GM18526 (cell line): ENCODE data around the gene TPT1.
A peak's percentile ranks its signal among the peaks of the same experiment; 100 is the strongest.

Experiments used
- POLR2A ChIP-seq: IDR thresholded peaks from 3 replicates; pipeline ENCODE4 v1.6.1; 2011; ENCODE audit not compliant: insufficient read length; ENCODE audit errors: extremely low read depth

Gene TPT1

DNA sequence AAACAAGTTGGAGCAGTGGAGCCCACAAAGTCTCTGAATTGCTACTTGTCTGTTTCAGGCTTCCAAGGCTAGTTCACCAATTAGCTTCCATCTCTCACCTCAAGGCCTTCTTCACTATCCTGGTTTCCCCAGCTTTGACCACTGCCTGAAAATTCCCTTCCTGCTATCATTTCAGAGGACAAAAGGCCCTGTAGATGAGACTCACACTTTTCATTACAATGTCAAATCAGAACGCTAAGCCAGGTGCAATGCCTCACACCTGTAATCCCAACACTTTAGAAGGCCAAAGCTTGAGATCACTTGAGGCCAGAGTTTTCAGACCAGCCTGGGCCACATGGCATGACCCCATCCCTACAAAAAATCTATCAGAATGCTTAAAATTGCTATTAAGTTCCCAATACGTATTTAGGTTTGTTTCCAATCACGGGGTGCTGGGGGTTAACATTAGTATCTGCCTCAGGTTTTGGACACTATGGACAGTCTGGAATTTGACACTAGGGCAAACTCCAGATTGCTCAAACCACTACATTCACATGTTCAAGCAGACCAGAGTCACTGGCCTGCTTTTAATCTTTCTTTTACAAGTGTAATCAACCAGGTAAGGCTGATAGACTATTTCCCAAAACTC, 5.5 kb downstream of the TPT1 start:
- TF ChIP-seq POLR2A: peak; percentile 36

DNA sequence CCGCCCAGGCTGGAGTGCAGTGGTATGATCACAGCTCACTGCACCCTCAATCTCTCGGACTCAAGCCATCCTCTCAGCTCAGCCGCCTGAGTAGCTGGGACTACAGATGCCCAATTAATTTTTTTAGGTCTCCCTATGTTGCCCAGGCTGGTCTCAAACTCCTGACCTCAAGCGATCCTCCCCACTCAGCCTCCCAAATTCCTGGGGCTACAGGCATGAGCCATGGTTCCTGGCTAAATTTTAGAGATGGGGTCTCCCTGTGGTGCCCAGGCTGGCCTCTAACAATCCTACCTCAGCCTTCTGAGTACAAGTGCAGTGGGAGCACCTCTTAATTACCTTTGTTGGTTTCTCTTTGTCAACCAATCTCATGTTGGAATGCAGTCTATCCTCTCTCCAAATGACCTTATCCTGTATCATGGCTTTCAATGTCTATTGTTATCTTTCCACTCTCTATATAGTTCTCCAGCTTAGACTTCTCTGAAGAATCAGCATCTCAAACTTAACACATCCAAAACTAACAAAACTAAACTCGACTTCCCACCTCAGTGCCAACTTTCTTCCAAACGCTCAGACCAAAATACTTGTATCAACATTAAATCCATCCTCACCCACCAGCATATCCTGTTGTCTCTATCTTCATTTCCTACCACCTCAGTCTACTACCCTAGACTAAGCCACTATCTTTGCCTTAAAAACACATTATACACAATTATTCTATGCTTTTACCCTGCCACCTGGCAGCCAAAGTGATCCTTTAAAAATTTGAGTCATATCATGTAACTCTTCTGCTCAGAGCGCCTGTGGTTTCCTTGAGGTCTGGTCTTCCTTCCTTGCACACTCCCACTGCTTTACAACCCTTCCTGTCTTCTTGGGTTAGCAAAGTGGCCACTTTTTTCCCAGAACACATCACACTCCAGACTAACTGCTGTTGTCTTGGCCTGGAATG, 6.7 kb downstream of the TPT1 start:
- no peak for TF ChIP-seq POLR2A

DNA sequence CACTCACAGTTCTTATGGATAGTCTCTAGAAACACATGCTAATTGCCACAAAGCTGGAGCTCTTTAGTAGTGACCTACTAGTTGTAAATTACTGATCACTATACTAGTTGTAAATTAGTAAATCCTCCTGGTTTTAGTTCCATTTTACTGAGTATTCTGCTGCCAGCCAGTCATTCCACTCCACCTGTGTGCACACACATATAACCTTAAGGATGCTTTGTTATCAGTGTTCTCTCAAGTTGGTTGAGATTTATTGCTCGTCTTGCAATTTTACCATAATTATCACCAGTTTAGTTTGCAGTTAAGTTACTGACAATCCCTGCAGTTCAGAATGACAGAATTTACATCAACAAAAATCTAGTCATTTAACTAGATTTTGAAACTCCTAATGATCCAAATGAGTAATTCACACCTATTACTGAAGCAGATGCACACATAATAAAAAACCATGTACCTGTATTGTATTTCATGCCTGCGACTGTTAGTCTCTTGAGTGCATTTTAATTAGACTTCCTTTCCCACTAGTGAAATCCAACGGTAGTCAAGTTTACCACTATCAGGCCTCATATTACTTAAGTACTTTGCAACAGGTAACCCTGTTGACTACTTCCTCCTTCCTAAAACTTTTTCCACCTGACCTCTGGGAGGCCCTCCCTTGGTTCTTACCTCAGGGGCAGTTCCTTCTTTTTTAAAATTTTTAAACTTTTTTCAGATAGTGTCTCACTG, 7.6 kb downstream of the TPT1 start:
- TF ChIP-seq POLR2A: no peak

DNA sequence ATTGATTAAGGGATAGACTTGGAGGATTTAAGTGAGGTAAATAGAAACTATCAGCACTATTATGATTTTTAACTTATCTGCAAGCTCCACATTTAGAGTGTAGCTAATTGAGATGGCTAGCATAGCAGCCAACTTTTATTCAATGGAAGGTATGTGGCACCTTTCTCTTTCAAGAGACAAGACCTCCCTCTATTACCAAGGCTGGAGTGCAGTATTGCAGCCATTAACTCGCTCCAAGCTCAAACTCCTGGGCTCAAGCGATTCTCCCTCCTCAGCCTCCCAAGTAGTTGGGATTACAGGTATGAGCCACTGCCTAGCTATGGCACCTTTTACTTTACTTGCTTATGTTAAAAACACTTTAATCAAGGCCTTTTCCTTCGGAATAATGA, 8.2 kb downstream of the TPT1 start:
- TF ChIP-seq POLR2A: no peak

DNA sequence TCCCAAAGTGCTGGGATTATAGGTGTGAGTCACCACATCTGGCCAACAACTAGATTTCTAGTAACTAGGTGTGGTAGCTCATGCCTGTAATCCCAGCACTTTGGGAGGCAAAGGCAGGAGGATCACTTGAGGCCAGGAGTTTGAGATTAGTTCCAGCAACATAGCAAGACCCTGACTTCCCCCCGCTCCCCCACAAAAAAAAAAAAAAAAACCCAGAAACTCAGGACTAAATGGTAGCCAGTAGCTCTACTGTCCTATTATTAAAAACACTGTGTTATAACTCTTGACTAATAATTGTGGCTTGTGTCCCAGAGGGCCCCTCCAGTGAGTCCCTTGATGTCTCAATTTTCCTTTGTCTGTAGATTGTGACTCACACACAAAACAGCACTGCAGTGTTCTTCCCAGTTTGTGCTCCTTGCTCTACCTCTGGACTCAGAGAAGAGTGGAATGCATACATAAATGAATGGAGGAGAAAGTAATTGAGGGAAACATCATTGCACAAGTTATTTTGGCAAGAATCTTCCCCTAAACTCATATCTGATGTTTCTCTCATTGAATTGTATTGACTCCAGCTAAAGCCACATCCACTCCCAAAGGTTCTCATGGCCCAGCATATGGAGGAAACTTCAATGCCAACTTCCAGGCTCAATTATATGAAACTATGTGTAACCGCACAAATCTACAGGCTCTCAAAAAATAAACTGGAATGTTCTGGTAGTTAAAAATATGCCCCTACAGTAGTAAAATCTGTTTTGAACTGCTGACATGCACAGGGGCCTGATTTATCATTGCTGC, 8.8 kb downstream of the TPT1 start:
- TF ChIP-seq POLR2A: no peak

- TF ChIP-seq POLR2A: no peak
Measured at GRCh38 chr13:45331692-45332035, 9.3 kb downstream of the TPT1 start.

- TF ChIP-seq POLR2A: no peak
Measured at GRCh38 chr13:45331123-45331619, 9.8 kb downstream of the TPT1 start.

DNA sequence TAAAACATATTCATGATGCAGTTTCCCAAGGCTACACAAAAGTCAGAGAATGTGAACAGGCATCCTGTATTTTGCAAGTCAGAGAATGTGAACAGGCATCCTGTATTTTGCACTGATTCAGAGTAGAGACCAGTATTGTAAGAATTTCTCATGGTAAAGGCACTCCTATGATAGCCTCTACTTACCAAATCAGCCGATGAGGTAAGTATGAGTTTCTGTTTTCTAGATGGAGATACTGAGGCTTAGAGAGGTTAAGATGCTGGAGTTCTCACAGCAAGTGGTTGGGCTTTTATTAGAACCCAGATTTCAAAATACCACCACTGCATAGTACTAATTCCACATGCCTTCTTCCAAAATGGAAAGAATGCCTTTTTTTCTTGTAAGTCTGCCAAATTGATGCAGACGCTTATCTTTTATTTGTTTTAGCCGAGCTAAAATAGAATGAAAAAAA, 12.3 kb downstream of the TPT1 start:
- no peak for TF ChIP-seq POLR2A

GRCh38 chr13:45327253-45327955, 13.6 kb downstream of the TPT1 start:
- TF ChIP-seq POLR2A: no peak

- TF ChIP-seq POLR2A: no peak
Measured at GRCh38 chr13:45325806-45326205, 15.2 kb downstream of the TPT1 start.

DNA sequence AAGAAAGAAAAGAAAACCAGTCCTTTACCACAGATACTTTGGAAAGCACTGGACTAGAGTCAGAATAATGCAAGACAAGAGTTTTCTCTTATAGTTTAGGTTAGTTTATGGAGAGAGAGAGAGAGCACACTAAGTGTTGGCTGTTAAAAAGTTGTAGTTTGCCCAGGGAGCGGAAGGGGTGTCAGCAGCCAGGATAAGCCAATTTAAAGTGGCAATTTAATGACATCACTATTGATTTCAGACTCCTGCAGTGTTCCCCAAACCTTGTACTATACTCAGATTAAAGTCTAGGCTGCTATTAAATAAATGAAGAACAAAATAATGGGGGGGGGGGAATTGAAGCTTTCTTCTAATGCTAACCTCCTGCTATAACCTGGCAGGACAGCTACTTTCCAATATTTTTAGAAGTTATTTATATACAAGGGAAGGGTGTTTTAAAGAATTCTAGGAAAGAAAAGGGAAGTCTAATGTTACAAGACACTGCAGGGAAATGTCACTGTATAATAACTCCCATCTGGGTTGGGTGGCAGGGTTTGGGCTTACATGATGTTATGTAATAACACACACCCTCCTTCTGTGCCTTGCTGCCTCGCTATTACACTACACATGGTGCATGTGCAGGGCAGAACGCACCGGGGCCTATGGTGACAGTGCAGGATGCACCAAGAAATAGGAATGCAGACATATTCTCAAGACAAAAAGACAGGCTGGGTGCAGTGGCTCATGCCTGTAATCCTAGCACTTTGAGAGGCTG, 19.9 kb downstream of the TPT1 start:
- TF ChIP-seq POLR2A: no peak

- no peak for TF ChIP-seq POLR2A
Measured at GRCh38 chr13:45316996-45317395, 24.0 kb downstream of the TPT1 start.

GRCh38 chr13:45316338-45316737, 24.6 kb downstream of the TPT1 start:
- TF ChIP-seq POLR2A: no peak

GRCh38 chr13:45315520-45316167, 25.3 kb downstream of the TPT1 start:
- no peak for TF ChIP-seq POLR2A

GRCh38 chr13:45314822-45315221, 26.2 kb downstream of the TPT1 start:
- TF ChIP-seq POLR2A: no peak
